PC-3 (cell line): ENCODE results near the gene IRX5. TPM values are rescaled to one million over a fixed set of nuclear protein-coding genes. Genes with fewer than 3 reads are reported as not detected.

Experiments
- ATAC-seq: fragments of 200-7000 bp; cut with Tn5 transposase; 2 replicates; pipeline ENCODE4 v1.9.1; 2020; ENCODE audit warnings: mild to moderate bottlenecking, moderate library complexity
- BruUV-seq: library from RNA; stranded (reverse); fragments of 400-500 nt; replicated peaks from 2 replicates; lab custom pipeline; 2021; lab: Mats Ljungman, UMichigan
- CTCF ChIA-PET: fragments of 300-600 bp; sonication (Branson Sonifier 250); formaldehyde crosslinking; loops from one replicate; lab custom pipeline; 2022; ENCODE audit warnings: antibody characterized with exemption; lab: Charles Lee
- POLR2A ChIA-PET: fragments of 300-600 bp; sonication (Branson Sonifier 250); formaldehyde crosslinking; loops from one replicate; lab custom pipeline; 2022; ENCODE audit warnings: antibody characterized with exemption; ENCODE audit not compliant: unreplicated experiment; lab: Charles Lee
- DNase-seq: peaks from one replicate; pipeline ENCODE4 v3.0.0-alpha.2; 2015
- H2AFZ ChIP-seq: fragments of 300-600 bp; sonication (generic); 2 replicates; pipeline ENCODE4 v1.6.0; 2016; ENCODE audit warnings: antibody characterized with exemption, low read length
- H3F3A ChIP-seq: fragments of 300-600 bp; sonication (generic); one replicate; pipeline ENCODE4 v1.6.0; 2017; ENCODE audit warnings: antibody characterized with exemption, low read length, control low read depth, mild to moderate bottlenecking; ENCODE audit not compliant: unreplicated experiment
- H3K27ac ChIP-seq: fragments of 300-600 bp; sonication (generic); 2 replicates; pipeline ENCODE4 v1.5.1; 2016; ENCODE audit warnings: mild to moderate bottlenecking, low read length
- H3K27me3 ChIP-seq: fragments of 300-600 bp; sonication (generic); 2 replicates; pipeline ENCODE4 v1.6.1; 2016; ENCODE audit warnings: low read length, mixed read lengths
- H3K36me3 ChIP-seq: fragments of 300-600 bp; sonication (generic); 2 replicates; pipeline ENCODE4 v1.6.1; 2016; ENCODE audit warnings: low read depth, mixed run types, low read length, mixed read lengths
- H3K4me1 ChIP-seq: fragments of 300-600 bp; sonication (generic); 2 replicates; pipeline ENCODE4 v1.5.1; 2016; ENCODE audit warnings: low read length; ENCODE audit not compliant: insufficient read depth
- H3K4me2 ChIP-seq: fragments of 300-600 bp; sonication (generic); 2 replicates; pipeline ENCODE4 v1.6.0; 2016; ENCODE audit warnings: low read length
- H3K4me3 ChIP-seq: fragments of 300-600 bp; sonication (generic); 2 replicates; pipeline ENCODE4 v1.5.1; 2016; ENCODE audit warnings: mild to moderate bottlenecking, low read length, mixed read lengths
- H3K79me2 ChIP-seq: fragments of 300-600 bp; sonication (generic); 2 replicates; pipeline ENCODE4 v1.6.1; 2017; ENCODE audit warnings: low read length, mixed read lengths
- H3K9ac ChIP-seq: fragments of 300-600 bp; sonication (generic); 2 replicates; pipeline ENCODE4 v1.6.0; 2016; ENCODE audit warnings: mild to moderate bottlenecking, low read length
- H3K9me2 ChIP-seq: fragments of 300-600 bp; sonication (generic); replicated peaks from 2 replicates; pipeline ENCODE4 v1.6.1; 2016; ENCODE audit warnings: mixed run types, low read length, mixed read lengths
- H3K9me3 ChIP-seq: fragments of 300-600 bp; sonication (generic); 2 replicates; pipeline ENCODE4 v1.6.1; 2016; ENCODE audit warnings: low read length, mixed read lengths
- H4K20me1 ChIP-seq: fragments of 300-600 bp; sonication (generic); 2 replicates; pipeline ENCODE4 v1.6.1; 2016; ENCODE audit warnings: low read length, mixed read lengths
- EZH2 ChIP-seq: fragments of 300-600 bp; sonication (generic); IDR thresholded peaks from one replicate; pipeline ENCODE4 v1.6.1; 2017; ENCODE audit warnings: antibody characterized with exemption, mild to moderate bottlenecking, low read length; ENCODE audit not compliant: unreplicated experiment
- EZH2phosphoT487 ChIP-seq: fragments of 300-600 bp; sonication (generic); IDR thresholded peaks from 2 replicates; pipeline ENCODE4 v1.6.1; 2018; ENCODE audit warnings: mild to moderate bottlenecking, antibody characterized with exemption, low read length, borderline replicate concordance
- intact Hi-C: fragments of 100-400 bp; cut with micrococcal nuclease; formaldehyde crosslinking; loops from 2 replicates; pipeline ENCODE4 v1.9.0; 2023
- total RNA-seq: library from RNA; depleted of rRNA; stranded (reverse); fragments of >200 nt; gene quantifications from 2 replicates; pipeline ENCODE4 v1.2.3, GENCODE V29; 2014
- TF ChIP-seq, protein P1 (sequence below): fragments of 300-600 bp; sonication (generic); conservative IDR thresholded peaks from 2 replicates; pipeline ENCODE4 v1.5.1; 2017; ENCODE audit warnings: antibody characterized with exemption, low read depth, mild to moderate bottlenecking, low read length

Gene IRX5
- total RNA-seq, 1 experiment from 2014 or later = 0.22 TPM

DNA sequence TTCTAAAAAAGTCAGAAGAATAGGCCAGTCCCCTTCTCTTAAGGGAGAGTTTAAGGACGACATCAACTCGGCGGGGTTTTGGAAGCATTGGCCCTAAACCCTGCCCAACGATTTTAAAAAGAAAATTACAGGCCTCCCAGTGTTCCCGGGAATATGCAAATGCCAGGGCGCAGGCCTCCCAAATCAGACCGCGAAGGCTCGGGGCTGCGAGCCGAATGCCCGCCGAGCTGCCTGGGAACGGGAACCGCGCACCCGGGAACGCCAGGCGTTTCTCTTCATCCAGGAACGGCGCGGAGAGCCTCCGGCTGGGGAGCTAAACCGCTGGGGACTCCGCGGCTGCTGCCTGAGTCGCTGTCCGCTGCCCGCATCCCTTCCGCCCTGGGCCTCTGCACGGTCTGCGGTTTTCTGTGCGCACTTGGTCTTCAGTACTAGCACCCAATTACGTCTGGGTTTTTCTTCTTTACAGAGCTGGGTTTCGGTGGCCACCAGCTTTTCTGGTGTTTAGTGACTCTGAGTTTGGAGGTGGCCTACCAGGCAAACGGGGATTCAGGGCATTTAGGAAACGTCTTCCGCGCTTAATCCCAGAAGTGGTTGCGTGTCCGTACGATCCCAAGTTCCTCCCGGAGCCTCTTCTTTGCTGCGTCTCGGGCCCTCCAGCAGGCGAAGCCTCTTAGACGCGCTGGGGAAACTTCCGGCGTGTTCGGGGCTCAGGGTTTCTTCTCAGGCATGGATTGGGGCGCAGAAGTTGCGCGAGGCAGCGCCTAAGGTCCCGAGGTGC is 5.7 kb downstream of the IRX5 start:
- TF ChIP-seq, protein P1, sequence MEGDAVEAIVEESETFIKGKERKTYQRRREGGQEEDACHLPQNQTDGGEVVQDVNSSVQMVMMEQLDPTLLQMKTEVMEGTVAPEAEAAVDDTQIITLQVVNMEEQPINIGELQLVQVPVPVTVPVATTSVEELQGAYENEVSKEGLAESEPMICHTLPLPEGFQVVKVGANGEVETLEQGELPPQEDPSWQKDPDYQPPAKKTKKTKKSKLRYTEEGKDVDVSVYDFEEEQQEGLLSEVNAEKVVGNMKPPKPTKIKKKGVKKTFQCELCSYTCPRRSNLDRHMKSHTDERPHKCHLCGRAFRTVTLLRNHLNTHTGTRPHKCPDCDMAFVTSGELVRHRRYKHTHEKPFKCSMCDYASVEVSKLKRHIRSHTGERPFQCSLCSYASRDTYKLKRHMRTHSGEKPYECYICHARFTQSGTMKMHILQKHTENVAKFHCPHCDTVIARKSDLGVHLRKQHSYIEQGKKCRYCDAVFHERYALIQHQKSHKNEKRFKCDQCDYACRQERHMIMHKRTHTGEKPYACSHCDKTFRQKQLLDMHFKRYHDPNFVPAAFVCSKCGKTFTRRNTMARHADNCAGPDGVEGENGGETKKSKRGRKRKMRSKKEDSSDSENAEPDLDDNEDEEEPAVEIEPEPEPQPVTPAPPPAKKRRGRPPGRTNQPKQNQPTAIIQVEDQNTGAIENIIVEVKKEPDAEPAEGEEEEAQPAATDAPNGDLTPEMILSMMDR = no peak
- peak; percentile 52 for TF ChIP-seq EZH2
- no peak overlapping the region for H3K9ac ChIP-seq
- peak; percentile 7 for DNase-seq
- H3K4me1 ChIP-seq = no peaks in the 10 kb centered on the region
- intact Hi-C loops = no loop called here
- ATAC-seq = no peak
- H4K20me1 ChIP-seq = no peaks in the 10 kb centered on the region
- no peak overlapping the region for H2AFZ ChIP-seq
- H3K9me3 ChIP-seq = no peaks in the 10 kb centered on the region
- no peaks in the 10 kb centered on the region for H3F3A ChIP-seq
- no peak overlapping the region for H3K4me2 ChIP-seq
- no peak overlapping the region for H3K27ac ChIP-seq
- H3K9me2 ChIP-seq = no peaks in the 10 kb centered on the region
- no peaks in the 10 kb centered on the region for H3K79me2 ChIP-seq
- no TSS peak for BruUV-seq
- no peak overlapping the region for H3K4me3 ChIP-seq
- H3K27me3 ChIP-seq = peaks cover 57% of the 10 kb centered on the region
- H3K36me3 ChIP-seq = no peaks in the 10 kb centered on the region
- POLR2A ChIA-PET = no interaction called here
- CTCF ChIA-PET = no interaction called here

DNA sequence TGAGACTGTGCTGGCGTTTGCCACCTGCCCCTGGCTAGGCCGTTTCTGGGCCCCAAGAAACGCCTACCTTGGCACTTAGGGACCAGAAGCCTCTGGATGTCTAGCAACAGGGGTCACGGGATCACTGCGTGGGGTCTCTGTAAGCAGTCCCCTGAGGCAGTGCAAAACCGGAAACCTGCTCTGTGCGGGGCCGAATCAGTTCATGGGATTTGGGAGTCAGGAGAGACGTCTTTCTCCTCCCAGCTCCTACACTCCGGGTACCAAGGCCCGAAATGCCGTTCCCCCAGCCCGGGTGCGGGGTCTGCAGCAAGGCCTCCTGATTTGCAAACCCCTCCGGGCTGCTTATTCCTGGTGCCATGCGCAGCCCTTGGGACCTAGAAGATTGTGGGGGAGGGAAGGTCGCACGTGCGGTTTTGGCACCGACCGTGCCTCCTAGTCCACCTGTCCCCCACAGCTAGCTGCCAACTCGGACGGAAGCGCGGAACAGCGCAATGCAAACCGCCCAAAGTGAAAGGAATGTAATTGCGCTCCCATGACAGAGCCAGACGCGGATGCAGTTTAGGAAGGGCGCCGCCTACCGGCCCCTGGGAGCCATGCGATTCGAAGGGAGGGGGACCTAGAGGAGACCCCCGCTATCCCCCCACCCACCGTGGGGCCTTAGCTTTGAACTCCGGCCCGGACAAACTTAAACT is 6.5 kb downstream of the IRX5 start:
- Histone ChIP-seq H3K9me3 (no peaks in the 10 kb centered on the region), H4K20me1 (no peaks in the 10 kb centered on the region), H3F3A (no peaks in the 10 kb centered on the region), H3K36me3 (no peaks in the 10 kb centered on the region), H3K9ac (no peak overlapping the region), H3K27ac (no peak overlapping the region), H3K4me2 (no peak overlapping the region), H3K9me2 (no peaks in the 10 kb centered on the region), H3K4me3 (no peak overlapping the region), H3K27me3 (peaks cover 49% of the 10 kb centered on the region), H3K4me1 (no peaks in the 10 kb centered on the region), H2AFZ (no peak overlapping the region), H3K79me2 (no peaks in the 10 kb centered on the region)
- ATAC-seq (no peak), DNase-seq (no peak)
- TF ChIP-seq, protein P1 = peak; percentile 45; the same call in 1 of the 2 replicates
- no peak for TF ChIP-seq EZH2phosphoT487
- BruUV-seq = no TSS peak
- ChIA-PET POLR2A (no interaction called here), CTCF (no interaction called here)
- intact Hi-C loops = no loop called here

DNA sequence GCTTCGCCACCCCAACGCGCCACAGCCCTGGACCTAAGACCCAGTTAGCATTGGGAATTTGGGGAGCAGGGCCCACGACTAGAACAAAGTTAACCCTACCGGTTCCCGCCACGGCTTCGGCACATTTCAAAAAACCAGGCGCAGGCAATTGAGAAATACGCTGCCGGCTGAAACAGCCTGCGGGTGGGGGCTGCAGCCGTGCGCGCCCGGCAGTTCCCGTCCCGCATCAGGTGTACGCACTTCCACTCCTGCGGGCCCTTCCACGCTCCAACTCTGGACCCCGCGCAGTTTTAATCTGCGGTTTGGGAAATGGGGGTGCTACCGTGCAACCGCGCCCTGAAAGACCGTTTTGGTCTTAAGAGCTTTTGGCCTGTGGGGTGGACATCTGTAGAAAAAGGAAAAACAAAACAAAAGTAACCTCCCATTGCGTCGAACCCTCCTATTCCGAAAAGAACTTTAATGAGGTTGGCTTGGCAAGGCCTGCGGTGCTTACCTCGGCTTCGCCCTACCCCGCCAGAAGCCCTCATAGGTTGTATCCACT is 7.1 kb downstream of the IRX5 start:
- no TSS peak for BruUV-seq
- Histone ChIP-seq H3K4me3 (no peak overlapping the region), H3K9me2 (no peaks in the 10 kb centered on the region), H3K27ac (no peak overlapping the region), H3K9me3 (no peaks in the 10 kb centered on the region), H3K27me3 (peaks cover 43% of the 10 kb centered on the region), H3K79me2 (no peaks in the 10 kb centered on the region), H3K9ac (no peak overlapping the region), H3F3A (no peaks in the 10 kb centered on the region), H4K20me1 (no peaks in the 10 kb centered on the region), H3K36me3 (no peaks in the 10 kb centered on the region), H2AFZ (no peak overlapping the region), H3K4me2 (no peak overlapping the region), H3K4me1 (no peaks in the 10 kb centered on the region)
- ChIA-PET POLR2A (no interaction called here), CTCF (no interaction called here)
- no peak for ATAC-seq
- TF ChIP-seq EZH2 (no peak), EZH2phosphoT487 (no peak)
- TF ChIP-seq, protein P1 = no peak
- intact Hi-C loops = no loop called here
- no peak for DNase-seq
